HEK293 (cell line): ENCODE results near the gene FAM76B.

ENCODE experiments used
- CTCF ChIP-seq: fragments of 450-650 bp; formaldehyde crosslinking; IDR thresholded peaks from 2 replicates; pipeline ENCODE4 v1.5.1; 2016; ENCODE audit warnings: missing biosample characterization, missing genetic modification characterization
- ZNF184 ChIP-seq: fragments of 450-650 bp; IDR thresholded peaks from 2 replicates; pipeline ENCODE4 v1.5.1; 2018; ENCODE audit warnings: missing biosample characterization, mild to moderate bottlenecking, missing genetic modification characterization

- no peak for TF ChIP-seq CTCF
- TF ChIP-seq ZNF184 (tag by site-specific recombination), result no peak
Measured at GRCh38 chr11:95739108-95739938, 50.3 kb downstream of the FAM76B start.
